ENCODE data around the gene CDKN1A. TPM values are rescaled to one million over a fixed set of nuclear protein-coding genes. Genes with fewer than 3 reads are reported as not detected.

CDKN1A gene
- total RNA-seq, 1 donor, result 228 TPM

GRCh38 chr6:36665180-36665579 is 13.3 kb upstream of the CDKN1A start:
- no peak overlapping the region for H3K4me3 ChIP-seq (ENCODE audit: low read length)
- H3K4me1 ChIP-seq (ENCODE audit: insufficient read depth, low read length), result peaks cover 38% of the 10 kb centered on the region
- peaks cover 16% of the 10 kb centered on the region for H3K27me3 ChIP-seq (ENCODE audit: insufficient read depth, low read length)
- H3K9me3 ChIP-seq (ENCODE audit: low read depth, low read length), result no peaks in the 10 kb centered on the region

GRCh38 chr6:36666287-36666686 is 12.2 kb upstream of the CDKN1A start:
- Histone ChIP-seq H3K27me3 (ENCODE audit: insufficient read depth, low read length) (peaks cover 6% of the 10 kb centered on the region), H3K9me3 (ENCODE audit: low read depth, low read length) (no peaks in the 10 kb centered on the region), H3K4me3 (ENCODE audit: low read length) (no peak overlapping the region), H3K4me1 (ENCODE audit: insufficient read depth, low read length) (peaks cover 30% of the 10 kb centered on the region)

- H3K4me1 ChIP-seq (ENCODE audit: insufficient read depth, low read length), result peaks cover 30% of the 10 kb centered on the region
- H3K4me3 ChIP-seq (ENCODE audit: low read length), result no peak overlapping the region
- H3K27me3 ChIP-seq (ENCODE audit: insufficient read depth, low read length), result no peaks in the 10 kb centered on the region
- H3K9me3 ChIP-seq (ENCODE audit: low read depth, low read length), result no peaks in the 10 kb centered on the region
Measured at GRCh38 chr6:36666826-36667591, 11.5 kb upstream of the CDKN1A start.

- Histone ChIP-seq H3K4me3 (ENCODE audit: low read length) (no peak overlapping the region), H3K9me3 (ENCODE audit: low read depth, low read length) (no peaks in the 10 kb centered on the region), H3K27me3 (ENCODE audit: insufficient read depth, low read length) (no peaks in the 10 kb centered on the region), H3K4me1 (ENCODE audit: insufficient read depth, low read length) (peaks cover 17% of the 10 kb centered on the region)
Measured at GRCh38 chr6:36668591-36668990, 9.9 kb upstream of the CDKN1A start.

- H3K27me3 ChIP-seq (ENCODE audit: insufficient read depth, low read length), result no peaks in the 10 kb centered on the region
- H3K9me3 ChIP-seq (ENCODE audit: low read depth, low read length), result no peaks in the 10 kb centered on the region
- H3K4me1 ChIP-seq (ENCODE audit: insufficient read depth, low read length), result peaks cover 15% of the 10 kb centered on the region
- no peak overlapping the region for H3K4me3 ChIP-seq (ENCODE audit: low read length)
Measured at GRCh38 chr6:36669002-36669401, 9.5 kb upstream of the CDKN1A start.

GRCh38 chr6:36670271-36670670 is 8.2 kb upstream of the CDKN1A start:
- Histone ChIP-seq H3K27me3 (ENCODE audit: insufficient read depth, low read length) (no peaks in the 10 kb centered on the region), H3K9me3 (ENCODE audit: low read depth, low read length) (no peaks in the 10 kb centered on the region), H3K4me3 (ENCODE audit: low read length) (no peak overlapping the region), H3K4me1 (ENCODE audit: insufficient read depth, low read length) (peaks cover 15% of the 10 kb centered on the region)

GRCh38 chr6:36671687-36672375 is 6.7 kb upstream of the CDKN1A start:
- peaks cover 16% of the 10 kb centered on the region for H3K4me1 ChIP-seq (ENCODE audit: insufficient read depth, low read length)
- no peak overlapping the region for H3K4me3 ChIP-seq (ENCODE audit: low read length)
- H3K27me3 ChIP-seq (ENCODE audit: insufficient read depth, low read length), result no peaks in the 10 kb centered on the region
- no peaks in the 10 kb centered on the region for H3K9me3 ChIP-seq (ENCODE audit: low read depth, low read length)

GRCh38 chr6:36673882-36674281 is 4.6 kb upstream of the CDKN1A start:
- peaks cover 2% of the 10 kb centered on the region for H3K27me3 ChIP-seq (ENCODE audit: insufficient read depth, low read length)
- H3K4me1 ChIP-seq (ENCODE audit: insufficient read depth, low read length), result peaks cover 28% of the 10 kb centered on the region
- no peak overlapping the region for H3K4me3 ChIP-seq (ENCODE audit: low read length)
- no peaks in the 10 kb centered on the region for H3K9me3 ChIP-seq (ENCODE audit: low read depth, low read length)

- H3K4me3 ChIP-seq (ENCODE audit: low read length), result no peak overlapping the region
- H3K9me3 ChIP-seq (ENCODE audit: low read depth, low read length), result no peaks in the 10 kb centered on the region
- H3K27me3 ChIP-seq (ENCODE audit: insufficient read depth, low read length), result peaks cover 2% of the 10 kb centered on the region
- peaks cover 38% of the 10 kb centered on the region for H3K4me1 ChIP-seq (ENCODE audit: insufficient read depth, low read length)
Measured at GRCh38 chr6:36674942-36675341, 3.6 kb upstream of the CDKN1A start.

GRCh38 chr6:36676141-36677058 is 2.1 kb upstream of the CDKN1A start:
- Histone ChIP-seq H3K4me1 (ENCODE audit: insufficient read depth, low read length) (peaks cover 48% of the 10 kb centered on the region), H3K9me3 (ENCODE audit: low read depth, low read length) (no peaks in the 10 kb centered on the region), H3K4me3 (ENCODE audit: low read length) (no peak overlapping the region), H3K27me3 (ENCODE audit: insufficient read depth, low read length) (peaks cover 2% of the 10 kb centered on the region)

GRCh38 chr6:36677059-36677749 is 1.3 kb upstream of the CDKN1A start:
- peaks cover 55% of the 10 kb centered on the region for H3K4me1 ChIP-seq (ENCODE audit: insufficient read depth, low read length)
- H3K4me3 ChIP-seq (ENCODE audit: low read length), result no peak overlapping the region
- H3K9me3 ChIP-seq (ENCODE audit: low read depth, low read length), result no peaks in the 10 kb centered on the region
- peaks cover 2% of the 10 kb centered on the region for H3K27me3 ChIP-seq (ENCODE audit: insufficient read depth, low read length)

- Histone ChIP-seq H3K27me3 (ENCODE audit: insufficient read depth, low read length) (peaks cover 2% of the 10 kb centered on the region), H3K4me3 (ENCODE audit: low read length) (peak overlapping the region; percentile 75), H3K4me1 (ENCODE audit: insufficient read depth, low read length) (peaks cover 62% of the 10 kb centered on the region)
Measured at GRCh38 chr6:36677753-36678487, 594 bp upstream of the CDKN1A start.

GRCh38 chr6:36679043-36679833 is 724 bp downstream of the CDKN1A start:
- H3K4me1 ChIP-seq (ENCODE audit: insufficient read depth, low read length), result peaks cover 75% of the 10 kb centered on the region

More at GRCh38 chr6:36677753-36678487, 594 bp upstream of the CDKN1A start:
- H3K9me3 ChIP-seq (ENCODE audit: low read depth, low read length), result no peaks in the 10 kb centered on the region

More at GRCh38 chr6:36679043-36679833, 724 bp downstream of the CDKN1A start:
- Histone ChIP-seq H3K9me3 (ENCODE audit: low read depth, low read length) (no peaks in the 10 kb centered on the region), H3K4me3 (ENCODE audit: low read length) (peak overlapping the region; percentile 75), H3K27me3 (ENCODE audit: insufficient read depth, low read length) (peaks cover 2% of the 10 kb centered on the region)
